GM19397 (cell line): ENCODE data around the gene RPUSD3.

ENCODE experiments used
- ATAC-seq: cut with Tn5 transposase; IDR thresholded peaks from one replicate; pipeline ENCODE4 v1.9.1; 2021; ENCODE audit warnings: mild to moderate bottlenecking, moderate library complexity; ENCODE audit not compliant: unreplicated experiment

The RPUSD3 gene

DNA sequence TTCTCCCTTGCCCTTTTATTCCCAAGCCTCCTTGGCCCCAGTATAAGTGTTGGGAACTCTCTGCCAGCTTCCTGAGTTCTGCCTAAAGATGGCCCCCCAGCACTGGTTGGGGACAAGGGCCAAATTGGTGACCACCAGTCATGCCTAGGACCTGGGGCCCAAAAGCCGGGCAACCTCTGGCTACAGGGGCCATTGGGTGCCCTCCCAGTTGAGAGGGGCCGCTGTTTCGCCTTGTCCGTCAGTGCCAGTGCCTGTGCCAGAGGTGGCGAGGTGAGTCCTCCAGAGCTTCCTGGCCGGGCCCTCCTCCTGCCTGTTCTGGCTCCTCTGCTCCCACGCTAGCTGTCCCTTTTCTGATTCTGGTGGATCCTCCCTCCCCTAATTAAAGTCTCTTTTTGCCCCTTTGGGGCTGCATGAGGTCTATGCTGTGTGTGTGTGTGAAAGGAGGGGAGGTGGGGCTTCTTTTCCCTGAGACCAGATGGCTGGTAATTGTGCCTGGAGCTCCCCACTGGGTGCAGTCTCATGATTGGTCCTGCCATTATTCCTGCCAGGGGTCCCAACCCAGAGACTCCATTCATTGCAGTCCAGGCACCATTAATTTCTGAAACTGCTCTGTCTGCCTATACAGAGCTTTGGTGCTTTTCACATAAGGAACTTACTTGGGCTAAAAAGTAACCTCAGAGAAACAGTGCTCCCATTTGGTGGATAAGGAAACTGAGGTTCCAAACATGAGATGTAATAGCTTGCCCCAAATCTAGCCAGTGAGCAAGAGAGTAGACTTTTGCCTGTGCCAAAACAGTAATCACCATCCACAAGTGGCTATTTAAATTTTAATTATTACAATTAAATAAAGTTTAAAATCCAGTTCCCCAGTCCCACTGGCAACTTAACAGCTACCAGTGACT is 36.9 kb downstream of the RPUSD3 start:
- no peak for ATAC-seq

DNA sequence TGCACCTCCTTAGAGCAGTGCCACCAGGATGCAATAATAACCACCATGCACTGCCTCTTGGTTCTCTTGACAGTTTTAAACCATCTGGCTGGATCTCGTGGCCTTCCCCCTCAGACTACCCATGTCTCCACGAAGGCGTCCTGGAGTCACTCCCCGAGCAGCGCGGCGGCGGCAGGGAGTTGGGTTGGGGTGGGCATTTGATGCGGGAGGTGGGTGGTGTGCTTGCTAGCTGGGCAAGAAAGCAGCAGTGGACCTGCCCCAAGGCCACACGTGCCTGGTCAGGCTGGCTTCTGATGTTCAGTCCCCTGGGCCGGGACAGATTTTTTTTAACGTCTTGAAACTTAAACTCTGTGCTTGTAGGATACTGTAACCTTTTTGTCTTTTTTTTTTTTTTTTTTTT is 37.7 kb downstream of the RPUSD3 start:
- no peak for ATAC-seq

DNA sequence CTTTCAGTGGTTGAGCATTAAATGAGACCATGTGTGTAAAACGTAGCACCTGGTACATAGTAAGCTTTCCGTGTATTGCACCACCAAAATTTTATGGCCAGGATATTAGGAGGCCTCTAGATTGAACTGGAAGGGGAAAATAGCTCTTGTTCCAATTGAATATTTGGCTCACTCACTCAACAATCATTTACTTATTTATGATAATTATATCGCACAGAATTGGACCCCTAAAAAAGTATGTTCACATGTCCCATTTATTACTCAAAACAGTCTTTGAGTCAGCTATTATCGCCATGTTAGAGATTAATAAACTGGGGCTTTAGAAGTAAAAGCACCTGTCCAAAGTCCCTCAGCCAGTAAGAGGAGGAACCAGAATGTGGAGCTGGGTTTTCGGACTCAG is 38.8 kb downstream of the RPUSD3 start:
- ATAC-seq = no peak

GRCh38 chr3:9803494-9803893 is 40.3 kb downstream of the RPUSD3 start:
- ATAC-seq = no peak

DNA sequence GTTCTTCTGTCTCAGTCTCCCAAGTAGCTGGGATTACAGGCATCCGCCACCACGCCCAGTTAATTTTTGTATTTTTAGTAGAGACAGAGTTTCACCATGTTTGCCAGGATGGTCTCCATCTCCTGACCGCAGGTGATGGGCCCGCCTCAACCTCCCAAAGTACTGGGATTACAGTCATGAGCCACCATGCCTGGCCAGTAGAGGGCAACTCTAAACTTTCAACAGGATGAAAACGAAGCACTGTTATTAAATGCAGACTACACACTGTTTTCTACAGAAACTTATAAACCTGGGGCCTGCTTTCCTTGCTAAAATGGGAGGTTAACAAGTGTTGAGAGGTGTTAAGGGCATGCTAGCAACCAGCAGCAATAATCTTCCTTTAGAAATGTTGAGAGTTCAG is 43.3 kb downstream of the RPUSD3 start:
- no peak for ATAC-seq

DNA sequence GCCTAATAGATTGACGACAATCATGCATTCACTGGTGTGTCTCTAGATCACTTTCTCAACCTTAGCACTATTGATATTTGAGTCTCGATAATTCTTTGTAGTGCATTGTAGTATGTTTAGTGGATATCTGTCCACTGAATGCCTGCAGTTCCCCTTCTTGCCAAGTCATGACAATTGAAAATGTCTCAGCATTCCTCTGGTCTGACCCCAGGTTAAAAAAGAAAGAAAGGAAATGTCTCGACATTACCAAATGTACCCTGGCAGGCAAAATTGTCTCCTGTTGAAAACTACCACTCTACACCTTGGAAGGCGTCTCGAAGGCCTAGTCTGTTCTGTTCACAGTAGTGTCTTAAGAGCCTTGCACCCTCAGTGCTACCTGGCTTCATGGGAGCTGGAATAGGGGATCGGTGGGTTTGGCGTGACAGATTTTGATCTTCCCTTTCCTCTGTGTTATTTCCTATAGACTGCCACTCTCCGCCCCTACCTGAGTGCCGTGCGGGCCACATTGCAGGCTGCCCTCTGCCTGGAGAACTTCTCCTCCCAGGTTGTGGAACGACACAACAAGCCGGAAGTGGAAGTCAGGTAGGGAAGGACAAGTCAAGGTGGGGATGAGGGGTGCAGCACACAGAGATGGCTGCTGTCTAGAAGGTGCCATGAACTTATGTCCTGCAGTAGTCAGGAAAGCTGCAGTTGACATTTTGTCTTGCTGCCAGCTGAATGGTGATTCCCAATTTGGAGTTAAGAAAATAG is 46.4 kb downstream of the RPUSD3 start:
- ATAC-seq = no peak

GRCh38 chr3:9795207-9795606 is 48.6 kb downstream of the RPUSD3 start:
- ATAC-seq = no peak

DNA sequence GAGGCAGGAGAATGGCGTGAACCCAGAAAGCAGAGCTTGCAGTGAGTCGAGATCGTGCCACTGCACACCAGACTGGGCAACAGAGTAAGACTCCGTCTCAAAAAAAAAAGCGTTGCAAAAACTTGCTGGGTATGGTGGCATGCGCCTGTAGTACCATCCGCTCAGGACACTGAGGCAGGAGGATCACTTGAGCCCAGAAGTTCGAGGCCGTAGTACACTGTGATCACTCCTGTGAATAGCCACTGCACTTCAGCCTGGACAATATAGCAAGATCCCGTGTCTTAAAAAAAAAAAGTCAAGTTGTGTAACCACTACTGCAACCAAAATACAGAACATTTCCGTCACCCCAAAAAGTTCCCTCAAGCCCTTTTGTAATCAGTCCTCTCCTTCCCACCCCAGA is 49.4 kb downstream of the RPUSD3 start:
- no peak for ATAC-seq

GRCh38 chr3:9793161-9793781 is 50.5 kb downstream of the RPUSD3 start:
- ATAC-seq = peak; percentile 3

GRCh38 chr3:9792405-9793160 is 51.2 kb downstream of the RPUSD3 start, which contains the start of the genes ARPC4 and TADA3:
Gene ARPC4, plus strand, starts transcription at chr3:9793082. Its CDS starts 40 bp downstream, at chr3:9793122.
Gene TADA3, minus strand, starts transcription at chr3:9792473. Its CDS starts 1,007 bp downstream, at chr3:9791466.
- peak; percentile 79 for ATAC-seq

DNA sequence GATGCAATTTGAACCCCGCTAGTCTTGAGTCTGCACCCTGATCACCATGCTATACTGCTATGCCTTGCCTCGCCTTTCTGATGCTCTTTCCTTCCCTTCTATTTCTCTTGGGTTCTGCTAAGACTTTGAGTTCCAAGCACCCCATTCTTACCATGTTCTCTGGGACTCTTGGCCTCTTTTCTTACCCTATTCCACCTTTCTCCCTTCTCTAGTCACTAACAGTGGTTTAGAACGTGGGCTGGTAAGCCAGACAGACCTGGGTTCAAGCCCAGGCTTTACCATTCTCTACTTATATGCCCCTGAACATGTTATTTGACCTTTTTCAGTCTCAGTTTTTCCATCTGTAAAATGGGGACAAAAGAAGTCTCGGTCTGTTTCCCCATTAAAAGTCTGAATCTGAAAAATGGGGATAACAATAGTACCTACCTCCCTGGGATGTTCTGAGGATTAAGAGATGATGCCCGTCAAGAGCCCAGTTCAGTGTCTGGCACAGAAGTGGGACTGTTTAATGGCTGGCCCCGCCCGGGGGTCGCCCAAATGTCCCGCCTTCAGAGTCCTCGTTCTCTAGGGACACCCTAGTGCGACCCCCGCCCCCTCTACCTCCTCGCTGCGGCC is 51.9 kb downstream of the RPUSD3 start:
- no peak for ATAC-seq

- no peak for ATAC-seq
These were observed 52.7 kb downstream of the RPUSD3 start for GRCh38 chr3:9791127-9791526.
